DLD1 (cell line): ENCODE measurements around the gene INVS.
"Not testable (repeated sequence)": the region's sequence is repeated elsewhere in the genome, so short reads cannot be mapped to it uniquely, and the experiment has no call there.

Experiments
- in situ Hi-C: cut with HindIII; loops from 2 replicates; pipeline ENCODE4 v1.10.0; 2017; ENCODE audit warnings: low sequenced_read_pairs

Gene INVS

DNA sequence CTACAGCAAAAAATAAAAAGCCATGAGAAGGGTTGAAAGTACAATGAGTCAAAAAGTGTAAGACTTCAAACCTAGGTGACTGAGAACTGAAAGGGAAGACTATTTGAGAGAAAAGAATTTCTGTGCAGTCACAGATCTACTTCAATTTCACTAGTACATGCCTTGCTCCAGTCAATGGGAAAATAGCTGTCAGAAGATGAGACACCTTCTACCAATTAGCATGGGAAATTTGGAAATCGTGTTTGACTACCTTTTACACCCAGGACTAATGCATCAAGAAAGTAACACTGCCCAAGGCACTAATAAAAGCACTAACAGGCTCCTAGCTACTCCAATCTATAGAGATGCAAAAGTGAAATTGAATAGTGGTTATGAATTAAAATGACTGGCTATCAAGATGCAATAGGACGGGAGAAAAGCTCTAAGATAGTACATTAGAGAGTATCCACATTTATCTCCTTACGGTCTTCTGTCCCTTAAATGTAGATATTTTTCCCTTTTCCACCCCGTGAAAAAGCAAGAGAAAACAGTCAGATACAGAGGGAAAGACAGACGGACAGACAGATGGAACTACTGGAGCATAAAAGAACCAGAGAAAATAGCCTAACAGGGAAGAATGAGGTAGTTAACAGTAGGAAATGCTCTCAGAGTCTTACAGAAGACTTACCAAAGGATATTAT lies 15.5 kb upstream of the INVS start:
- in situ Hi-C loops = no loop called here

DNA sequence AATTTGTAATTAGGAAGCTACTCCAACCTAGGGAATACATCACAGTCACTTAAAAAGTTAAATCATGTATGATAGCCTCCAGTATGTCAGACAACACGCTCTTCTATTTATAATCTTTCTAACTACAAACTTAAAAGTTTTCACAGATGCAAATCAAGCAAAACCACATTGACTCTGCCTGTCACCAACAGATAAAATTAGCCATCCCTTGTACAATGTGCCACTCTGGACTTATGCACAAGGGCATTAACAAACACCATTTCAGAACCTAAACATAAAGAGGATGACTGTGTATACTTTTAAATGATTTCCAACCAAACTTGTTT lies 15.0 kb upstream of the INVS start:
- in situ Hi-C loops = no loop called here

DNA sequence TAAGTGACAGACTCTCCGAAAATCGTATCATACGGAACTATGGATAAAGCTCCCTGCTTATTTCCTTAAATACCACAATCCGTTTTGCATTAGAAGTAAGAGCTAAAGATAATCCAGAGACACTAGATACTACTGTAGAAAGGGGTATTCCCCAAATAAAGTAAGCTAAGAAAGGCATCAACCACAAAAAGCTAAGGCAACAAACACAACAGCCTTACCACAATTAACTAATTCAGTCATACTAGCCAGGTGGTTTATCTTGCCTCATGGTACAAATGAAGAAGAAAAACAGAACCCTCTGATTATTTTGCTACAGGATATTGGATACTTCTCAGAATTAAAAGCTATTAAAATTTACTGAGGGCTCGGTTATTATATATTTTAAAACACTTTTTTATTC lies 14.3 kb upstream of the INVS start:
- in situ Hi-C loops = no loop called here

GRCh38 chr9:100086097-100086635 lies 12.9 kb upstream of the INVS start:
- in situ Hi-C loops = no loop called here

DNA sequence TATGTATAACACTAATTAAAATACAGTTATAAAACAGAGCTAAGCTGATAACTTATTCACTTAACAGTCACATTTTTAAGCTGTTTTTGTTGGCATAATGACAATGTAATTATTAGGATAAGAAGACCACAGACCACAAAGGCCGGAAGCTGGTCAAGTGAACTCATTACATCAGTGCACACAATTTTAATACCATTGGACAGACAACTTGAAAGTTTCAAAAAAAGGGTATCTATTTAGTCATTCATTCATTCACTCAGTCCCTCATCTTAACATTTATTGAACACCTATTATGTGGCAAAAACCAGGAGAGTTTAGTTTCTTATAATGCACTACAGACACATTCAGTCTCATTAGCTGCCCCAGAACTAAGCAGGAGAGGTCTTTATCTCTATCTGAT lies 11.8 kb upstream of the INVS start:
- in situ Hi-C loops = no loop called here

- in situ Hi-C loops = no loop called here
Observed at GRCh38 chr9:100088202-100088601, 10.8 kb upstream of the INVS start.

GRCh38 chr9:100090880-100091279 lies 8.2 kb upstream of the INVS start:
- in situ Hi-C loops = no loop called here

GRCh38 chr9:100091650-100092049 lies 7.4 kb upstream of the INVS start:
- in situ Hi-C loops = no loop called here

GRCh38 chr9:100092066-100092465 lies 7.0 kb upstream of the INVS start:
- in situ Hi-C loops = no loop called here

GRCh38 chr9:100094411-100094810 lies 4.6 kb upstream of the INVS start:
- in situ Hi-C loops = not testable (repeated sequence)

DNA sequence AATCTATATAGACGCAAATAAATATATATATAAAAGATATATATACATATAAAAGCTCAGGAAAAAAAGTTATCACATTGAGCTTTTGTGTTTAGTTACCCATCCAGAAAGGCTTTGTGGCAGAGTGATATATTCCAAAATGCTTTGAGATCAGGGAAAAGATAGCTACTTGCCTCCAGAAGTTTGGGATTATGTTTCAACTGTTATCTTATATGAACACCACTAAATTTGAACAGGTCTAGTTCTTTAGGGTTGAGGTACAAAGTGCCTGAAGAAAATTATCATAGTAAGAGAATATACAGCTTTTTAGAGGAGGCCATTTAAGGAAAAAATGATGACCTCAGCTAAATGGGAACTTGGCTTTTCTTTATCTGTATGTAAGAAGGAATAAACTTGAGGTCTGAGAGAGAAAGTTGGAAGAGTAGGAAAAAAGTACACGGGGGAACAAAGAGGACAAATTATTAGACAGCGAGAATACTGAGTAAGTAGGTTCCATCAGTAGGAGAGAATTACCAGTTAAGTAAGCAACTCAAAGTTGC lies 2.6 kb upstream of the INVS start:
- in situ Hi-C loops = no loop called here

- in situ Hi-C loops = no loop called here
Observed at GRCh38 chr9:100098046-100098886, 777 bp upstream of the INVS start.

GRCh38 chr9:100099722-100100042 lies 639 bp downstream of the INVS start:
- in situ Hi-C loops = no loop called here

GRCh38 chr9:100100146-100100667 lies 1.2 kb downstream of the INVS start:
- in situ Hi-C loops = no loop called here

DNA sequence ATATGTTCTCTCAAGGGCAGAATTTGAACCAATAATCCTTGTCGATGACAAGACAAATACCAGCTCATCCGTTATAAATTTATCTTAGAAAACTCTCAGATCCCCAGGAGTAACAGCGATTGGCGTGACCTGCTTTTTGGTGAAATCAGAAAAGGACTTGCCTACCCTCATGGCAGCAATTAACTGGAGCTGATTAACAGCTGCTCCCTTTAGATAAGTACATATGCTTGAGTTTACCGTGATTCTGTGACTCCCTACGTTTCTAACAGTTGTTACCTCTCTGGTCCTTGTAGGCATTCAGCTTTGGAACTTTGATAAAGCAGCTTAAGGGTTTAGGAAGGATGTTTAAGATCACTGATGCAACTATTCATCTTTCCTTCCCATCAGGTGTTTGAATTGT lies 2.6 kb downstream of the INVS start:
- in situ Hi-C loops = no loop called here

GRCh38 chr9:100104314-100104713 lies 5.3 kb downstream of the INVS start:
- in situ Hi-C loops = no loop called here

GRCh38 chr9:100105861-100106260 lies 6.8 kb downstream of the INVS start:
- in situ Hi-C loops = no loop called here

- in situ Hi-C loops = no loop called here
Observed at GRCh38 chr9:100106616-100107015, 7.6 kb downstream of the INVS start.

GRCh38 chr9:100108559-100108958 lies 9.5 kb downstream of the INVS start:
- in situ Hi-C loops = no loop called here

- in situ Hi-C loops = no loop called here
Observed at GRCh38 chr9:100111235-100111634, 12.2 kb downstream of the INVS start.

- in situ Hi-C loops = no loop called here
Observed at GRCh38 chr9:100112677-100113336, 13.8 kb downstream of the INVS start.
